ENCODE results near the gene DDX42.
"Not testable (repeated sequence)": the region's sequence is repeated elsewhere in the genome, so short reads cannot be mapped to it uniquely, and the experiment has no call there.

Gene DDX42

DNA sequence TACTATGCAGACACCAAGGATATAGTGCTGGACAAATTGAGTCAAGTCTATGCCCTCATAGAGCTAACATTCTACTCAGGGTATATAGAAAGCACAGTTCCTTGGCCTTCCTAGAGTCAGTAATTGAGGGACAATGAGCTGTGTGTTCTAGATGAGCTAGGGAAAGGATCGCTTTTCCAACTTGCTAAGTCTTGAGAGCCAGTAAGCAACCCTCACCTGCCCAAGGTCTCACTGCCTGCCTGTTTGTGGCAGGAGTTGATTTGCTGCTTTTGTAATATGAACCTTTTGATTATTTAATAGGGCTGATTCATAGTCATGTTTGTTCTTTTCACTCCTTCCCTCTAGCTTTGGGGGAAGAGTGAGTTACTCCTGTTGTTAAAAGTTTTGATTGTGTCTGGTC is 6.5 kb downstream of the DDX42 start:
- FAIRE-seq: no peak

DNA sequence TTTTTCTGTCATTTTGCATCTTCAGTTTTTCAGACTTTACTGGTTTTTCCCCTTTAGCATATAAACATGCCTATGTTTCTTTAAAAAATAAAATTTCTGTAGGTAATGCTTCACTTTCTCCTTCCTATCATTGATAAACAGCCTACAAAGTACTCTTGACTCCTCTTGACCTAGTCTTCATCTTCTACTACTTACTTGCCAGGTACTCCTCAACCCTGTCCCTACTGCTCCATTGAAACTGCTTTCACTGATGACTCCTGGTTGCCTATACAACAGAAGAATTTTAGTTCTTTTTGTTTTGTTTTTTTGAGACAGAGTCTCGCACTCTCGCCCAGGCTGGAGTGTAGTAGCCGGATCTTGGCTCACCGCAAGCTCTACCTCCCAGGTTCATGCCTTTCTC is 7.0 kb downstream of the DDX42 start:
- DNase-seq (ENCODE audit: low spot score) (no peak), FAIRE-seq (no peak)

More for the DNA sequence above, 6.5 kb downstream of the DDX42 start:
- DNase-seq (ENCODE audit: low spot score): no peak

DNA sequence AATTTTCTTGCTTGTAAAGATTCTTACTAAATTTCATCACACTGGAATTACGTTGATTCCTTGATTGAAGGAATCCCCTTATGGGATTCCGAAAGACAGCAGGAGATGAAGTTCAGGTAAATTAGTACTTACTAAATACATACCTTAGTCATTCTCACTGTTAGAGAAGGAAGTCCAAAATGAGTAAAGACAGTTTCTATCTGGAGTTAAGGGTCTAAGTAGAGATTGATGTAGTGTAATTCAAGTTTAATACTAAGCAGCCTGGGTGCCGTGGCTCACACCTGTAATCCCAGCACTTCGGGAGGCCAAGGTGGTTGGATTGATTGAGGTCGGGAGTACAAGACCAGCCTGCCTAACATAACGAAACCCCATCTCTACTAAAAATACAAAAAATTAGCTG is 9.6 kb downstream of the DDX42 start:
- FAIRE-seq: no peak
- no peak for DNase-seq (ENCODE audit: low spot score)

DNA sequence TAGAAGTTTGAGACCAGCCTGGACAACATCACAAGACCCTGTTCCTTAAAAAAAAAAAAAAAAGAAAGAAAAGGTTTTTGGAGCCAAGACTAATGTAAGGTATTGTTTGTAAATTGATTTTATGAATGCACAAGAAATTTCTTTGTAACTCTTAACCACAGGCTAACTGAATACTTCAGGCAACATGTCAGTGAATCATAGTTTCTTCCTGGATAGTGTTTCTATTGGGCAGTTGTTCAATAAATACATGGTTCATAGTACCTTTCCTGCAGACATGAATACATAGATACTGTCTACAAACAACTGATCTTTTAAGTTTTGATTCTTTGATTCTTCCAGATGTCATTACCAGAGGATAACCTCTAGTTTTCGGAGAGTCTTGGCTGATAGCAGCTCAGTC is 11.6 kb downstream of the DDX42 start:
- FAIRE-seq (no peak), DNase-seq (ENCODE audit: low spot score) (no peak)

DNA sequence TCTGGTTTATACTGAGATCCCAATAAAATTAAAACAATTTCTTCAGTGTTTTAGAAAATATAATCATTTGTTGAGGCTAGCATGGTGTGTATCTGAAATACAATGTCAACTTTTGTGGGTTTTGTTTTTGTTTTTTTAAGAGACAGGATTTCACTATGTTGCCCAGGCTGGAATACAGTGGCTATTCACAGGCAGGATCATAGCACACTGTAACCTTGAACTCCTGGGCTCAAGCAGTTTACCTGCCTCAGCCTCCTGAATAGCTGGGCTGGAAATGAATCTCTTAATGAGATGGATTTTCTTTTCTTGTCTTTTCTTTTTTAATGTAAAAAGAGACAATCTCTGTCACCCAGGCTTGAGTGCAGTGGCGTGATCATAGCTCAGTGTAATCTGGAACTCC is 12.1 kb downstream of the DDX42 start:
- DNase-seq (ENCODE audit: low spot score) (no peak), FAIRE-seq (no peak)

DNA sequence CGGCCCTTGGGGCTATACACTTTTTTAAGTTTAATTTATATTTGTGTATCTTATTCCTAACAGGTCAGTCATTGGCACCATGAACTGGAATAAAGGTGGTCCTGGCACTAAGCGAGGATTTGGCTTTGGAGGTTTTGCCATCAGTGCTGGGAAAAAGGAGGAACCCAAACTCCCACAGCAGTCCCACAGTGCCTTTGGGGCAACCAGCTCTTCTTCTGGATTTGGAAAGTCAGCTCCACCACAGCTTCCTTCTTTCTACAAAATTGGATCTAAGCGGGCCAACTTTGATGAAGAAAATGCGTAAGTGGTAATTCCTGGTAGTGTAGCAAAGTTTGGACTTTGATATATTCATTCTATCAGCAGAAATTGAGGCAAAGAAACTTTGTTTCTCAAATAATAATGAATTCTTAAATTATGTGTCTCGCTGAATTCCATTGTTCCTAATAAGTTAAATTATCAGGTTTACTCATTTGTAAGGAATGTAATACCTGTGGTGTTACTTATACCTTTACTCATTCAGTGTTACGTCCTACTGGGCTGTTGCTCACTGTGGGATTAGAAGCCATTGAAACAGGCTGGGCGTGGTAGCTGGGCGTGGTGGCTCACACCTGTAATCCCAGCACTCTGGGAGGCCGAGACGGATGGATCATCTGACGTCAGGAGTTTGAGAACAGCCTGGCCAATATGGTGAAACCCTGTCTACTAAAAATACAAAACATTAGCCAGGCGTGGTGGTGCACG is 13.2 kb downstream of the DDX42 start:
- DNase-seq (ENCODE audit: low spot score) (no peak), FAIRE-seq (no peak)

DNA sequence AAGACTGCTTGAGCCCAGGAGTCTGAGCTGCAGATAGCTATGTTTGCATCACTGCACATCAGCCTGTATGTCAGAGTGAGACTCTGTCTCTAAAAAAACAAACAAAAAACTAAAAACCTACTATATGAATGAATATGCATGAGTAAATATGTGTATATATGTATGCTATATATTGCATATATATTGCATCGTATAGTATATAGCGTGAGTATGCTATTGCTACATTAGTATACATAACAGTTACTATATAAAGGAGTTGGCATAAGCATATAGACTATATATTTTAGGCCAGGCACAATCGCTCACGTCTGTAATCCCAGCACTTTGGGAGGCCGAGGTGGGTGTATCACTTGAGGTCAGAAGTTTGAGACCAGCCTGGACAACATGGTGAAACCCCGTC is 16.1 kb downstream of the DDX42 start:
- FAIRE-seq: no peak
- DNase-seq (ENCODE audit: low spot score): no peak

DNA sequence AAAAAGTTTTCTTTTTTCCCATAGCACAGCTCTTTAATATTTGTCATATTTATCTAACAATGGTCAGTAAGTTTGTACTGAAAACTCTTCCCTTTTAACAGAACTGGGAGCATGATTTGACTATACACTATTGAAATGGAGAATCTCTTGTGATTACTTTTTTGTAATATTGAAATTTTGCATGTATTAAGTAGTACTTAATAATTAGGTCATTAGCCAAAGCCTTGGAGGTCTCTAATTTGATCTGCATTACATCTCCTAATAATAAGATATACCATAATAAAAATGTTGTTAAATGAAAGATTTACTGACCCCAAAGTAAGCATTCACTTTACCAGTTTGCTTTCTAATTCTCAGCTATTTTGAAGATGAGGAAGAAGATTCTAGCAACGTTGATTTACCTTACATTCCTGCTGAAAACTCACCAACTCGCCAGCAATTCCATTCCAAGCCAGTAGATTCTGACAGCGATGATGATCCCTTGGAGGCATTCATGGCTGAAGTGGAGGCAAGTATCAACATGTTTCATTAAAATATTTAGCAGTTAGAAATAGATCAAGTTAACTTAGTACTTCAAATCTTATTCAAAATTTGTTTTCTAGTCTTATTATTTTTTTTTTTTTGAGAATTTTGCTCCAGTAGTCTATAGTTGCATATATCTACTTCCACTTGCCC is 18.2 kb downstream of the DDX42 start:
- no peak for DNase-seq (ENCODE audit: low spot score)
- no peak for FAIRE-seq

DNA sequence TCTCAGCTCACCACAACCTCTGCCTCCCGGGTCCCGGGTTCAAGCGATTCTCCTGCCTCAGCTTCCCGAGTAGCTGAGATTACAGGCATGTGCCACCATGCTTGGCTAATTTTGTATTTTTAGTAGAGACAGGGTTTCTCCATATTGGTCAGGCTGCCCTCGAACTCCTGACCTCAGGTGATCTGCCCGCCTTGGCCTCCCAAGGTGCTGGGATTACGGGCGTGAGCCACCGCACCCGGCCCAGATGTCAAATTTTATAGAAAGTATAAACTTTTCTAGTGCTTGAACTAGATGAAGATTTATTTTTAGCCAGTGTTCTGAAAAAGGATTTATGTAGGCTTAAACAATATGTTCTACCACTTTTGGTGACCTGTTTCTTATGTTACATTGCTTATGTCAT is 22.4 kb downstream of the DDX42 start:
- not testable (repeated sequence) for DNase-seq (ENCODE audit: low spot score); FAIRE-seq

DNA sequence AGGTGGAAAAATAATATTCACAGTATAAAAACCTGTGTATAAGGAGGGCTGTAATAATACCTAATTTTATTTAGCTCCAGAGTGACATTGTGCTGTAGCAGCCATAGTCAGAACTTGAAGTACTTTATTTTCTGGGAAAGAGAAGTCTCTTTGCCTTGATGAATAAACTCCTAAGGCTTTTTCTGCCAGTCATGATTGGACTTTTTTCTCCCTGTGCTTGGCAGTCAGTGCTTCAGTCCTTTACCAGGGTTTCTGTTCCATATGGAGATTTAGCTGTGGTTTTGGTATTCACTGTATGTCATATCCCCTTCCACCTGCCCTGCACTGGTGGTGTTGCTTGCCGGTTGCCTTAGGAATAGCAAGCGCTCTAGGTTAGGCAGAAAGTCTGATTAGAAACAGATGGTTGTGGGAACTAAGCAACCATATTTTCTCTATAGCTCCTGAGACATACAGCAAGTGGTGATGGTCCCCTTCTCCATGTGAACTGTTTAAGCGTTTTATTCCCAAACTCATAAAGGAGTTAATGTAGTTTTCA is 24.7 kb downstream of the DDX42 start:
- FAIRE-seq: no peak

DNA sequence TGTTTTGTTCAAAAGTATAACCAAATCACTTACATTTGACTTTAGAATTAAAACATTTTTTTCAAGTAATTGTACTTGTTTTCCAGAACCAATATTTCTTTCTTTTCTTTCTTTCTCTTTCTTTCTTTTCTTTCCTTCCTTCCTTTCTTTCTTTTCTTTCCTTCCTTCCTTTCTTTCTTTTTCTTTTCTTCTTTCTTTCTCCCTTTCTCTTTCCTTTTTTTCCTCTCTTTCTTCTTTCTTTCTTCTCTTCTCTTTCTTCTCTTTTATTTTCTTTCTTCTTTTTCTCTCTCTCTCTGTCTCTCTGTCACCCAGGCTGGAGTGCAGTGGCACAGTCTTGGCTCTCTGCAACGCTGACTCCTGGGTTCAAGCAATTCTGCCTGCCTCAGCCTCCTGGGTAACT is 26.8 kb downstream of the DDX42 start:
- DNase-seq (ENCODE audit: low spot score) (no peak), FAIRE-seq (no peak)

More for the DNA sequence above, 24.7 kb downstream of the DDX42 start:
- no peak for DNase-seq (ENCODE audit: low spot score)

DNA sequence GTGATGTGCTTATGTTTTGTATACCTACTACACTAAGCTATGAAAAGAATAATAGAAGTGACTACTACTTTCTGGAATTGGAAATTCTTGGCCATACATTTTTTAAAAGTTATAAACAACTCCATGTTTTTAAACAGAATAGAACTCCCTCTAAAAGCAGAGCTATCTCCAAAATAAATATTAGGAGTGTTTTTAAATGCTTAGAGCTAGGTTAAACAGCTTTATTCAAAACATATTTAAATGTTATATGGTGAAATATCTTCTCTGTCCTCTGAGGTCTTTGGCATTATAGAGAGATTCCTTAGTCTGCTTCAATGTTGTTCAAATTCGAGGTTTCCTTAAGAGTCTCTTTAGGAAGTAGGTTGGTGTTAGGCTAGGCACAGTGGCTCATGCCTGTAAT is 30.4 kb downstream of the DDX42 start:
- no peak for DNase-seq (ENCODE audit: low spot score)
- no peak for FAIRE-seq

DNA sequence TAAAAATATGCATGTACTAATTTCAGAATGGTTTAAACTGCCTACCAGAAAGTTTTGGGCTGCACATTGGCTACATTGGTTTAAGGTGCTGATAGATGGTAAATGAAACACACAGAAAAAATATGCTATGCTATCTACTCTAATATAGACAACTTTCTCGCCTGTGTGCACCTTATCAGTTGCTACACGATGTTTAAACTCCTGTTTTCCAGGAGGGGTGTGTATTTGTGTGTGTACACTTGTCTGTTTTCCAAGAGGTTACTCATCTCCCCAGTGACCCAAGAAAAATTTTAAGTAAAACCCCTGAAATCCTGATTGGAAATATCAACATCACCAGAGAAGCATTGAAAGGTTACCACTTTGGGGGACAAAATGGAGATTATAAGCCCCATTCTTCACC is 31.6 kb downstream of the DDX42 start:
- DNase-seq (ENCODE audit: low spot score) (no peak), FAIRE-seq (no peak)

DNA sequence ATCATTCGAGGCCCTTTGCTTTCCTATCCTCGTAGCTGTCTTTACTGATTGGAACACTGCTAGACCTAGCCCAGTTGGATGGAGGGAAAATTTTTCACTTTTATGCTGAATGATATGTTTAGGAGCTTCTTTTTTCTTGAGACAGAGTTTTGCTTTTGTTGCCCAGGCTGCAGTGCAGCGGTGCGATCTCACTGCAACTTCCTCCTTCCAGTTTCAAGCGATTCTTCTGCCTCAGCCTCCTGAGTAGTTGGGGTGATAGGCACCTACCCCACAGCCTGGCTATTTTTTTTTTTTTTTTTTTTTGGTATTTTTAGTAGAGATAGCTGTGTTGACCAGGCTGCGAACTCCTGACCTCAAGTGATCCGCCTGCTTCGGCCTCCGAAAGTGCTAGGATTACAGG is 36.0 kb downstream of the DDX42 start:
- DNase-seq (ENCODE audit: low spot score) (no peak), FAIRE-seq (no peak)

DNA sequence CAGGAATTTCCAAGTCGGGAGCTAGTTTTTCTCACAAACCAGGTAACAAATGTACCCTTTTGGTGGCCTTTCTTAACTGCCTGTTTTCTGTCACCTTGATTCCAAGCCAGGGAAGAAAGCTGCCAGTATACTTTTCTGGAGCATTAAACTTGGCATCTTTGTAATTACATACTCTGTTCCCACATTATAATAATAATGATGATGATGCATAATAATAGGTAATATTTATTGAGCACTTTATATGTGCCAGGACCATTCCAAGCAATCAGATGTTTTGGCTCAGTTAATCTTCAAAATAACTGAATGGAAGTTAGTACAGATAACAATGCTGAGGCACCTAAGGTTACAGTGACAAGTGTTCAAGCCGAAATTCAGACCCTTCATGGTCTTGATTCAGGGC is 42.2 kb downstream of the DDX42 start:
- DNase-seq (ENCODE audit: low spot score): no peak
- FAIRE-seq: no peak

DNA sequence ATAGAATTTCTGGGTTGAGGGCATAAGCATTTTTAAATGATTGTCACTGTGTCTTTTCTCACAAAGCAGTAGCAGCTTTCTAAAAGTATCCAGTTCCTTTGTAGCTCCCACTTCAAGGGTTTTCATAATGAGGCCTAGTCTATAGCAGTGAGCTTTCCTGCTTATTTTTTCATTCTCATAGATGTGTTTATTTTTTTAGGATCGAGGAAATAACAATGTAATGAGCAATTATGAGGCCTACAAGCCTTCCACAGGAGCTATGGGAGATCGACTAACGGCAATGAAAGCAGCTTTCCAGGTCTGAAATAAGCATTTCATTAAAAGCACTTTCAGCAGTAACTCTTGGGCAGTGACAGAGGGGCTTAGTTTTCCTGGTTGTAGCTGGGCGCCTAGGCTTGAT is 42.7 kb downstream of the DDX42 start:
- FAIRE-seq (no peak), DNase-seq (ENCODE audit: low spot score) (no peak)

DNA sequence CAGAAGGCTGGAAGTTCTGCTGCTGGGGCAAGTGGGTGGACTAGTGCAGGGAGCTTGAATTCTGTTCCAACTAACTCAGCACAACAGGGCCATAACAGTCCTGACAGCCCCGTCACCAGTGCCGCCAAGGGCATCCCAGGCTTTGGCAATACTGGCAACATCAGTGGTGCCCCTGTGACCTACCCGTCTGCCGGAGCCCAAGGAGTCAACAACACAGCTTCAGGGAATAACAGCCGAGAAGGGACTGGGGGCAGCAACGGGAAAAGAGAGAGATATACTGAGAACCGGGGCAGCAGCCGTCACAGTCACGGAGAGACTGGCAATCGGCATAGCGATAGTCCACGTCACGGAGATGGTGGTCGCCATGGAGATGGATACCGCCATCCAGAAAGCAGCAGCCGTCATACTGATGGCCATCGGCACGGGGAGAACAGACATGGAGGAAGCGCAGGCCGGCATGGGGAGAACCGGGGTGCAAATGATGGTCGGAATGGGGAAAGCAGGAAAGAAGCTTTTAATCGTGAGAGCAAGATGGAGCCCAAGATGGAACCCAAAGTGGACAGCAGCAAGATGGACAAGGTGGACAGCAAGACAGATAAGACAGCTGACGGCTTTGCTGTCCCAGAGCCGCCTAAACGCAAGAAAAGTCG is 43.9 kb downstream of the DDX42 start:
- DNase-seq (ENCODE audit: low spot score) (no peak), FAIRE-seq (no peak)

DNA sequence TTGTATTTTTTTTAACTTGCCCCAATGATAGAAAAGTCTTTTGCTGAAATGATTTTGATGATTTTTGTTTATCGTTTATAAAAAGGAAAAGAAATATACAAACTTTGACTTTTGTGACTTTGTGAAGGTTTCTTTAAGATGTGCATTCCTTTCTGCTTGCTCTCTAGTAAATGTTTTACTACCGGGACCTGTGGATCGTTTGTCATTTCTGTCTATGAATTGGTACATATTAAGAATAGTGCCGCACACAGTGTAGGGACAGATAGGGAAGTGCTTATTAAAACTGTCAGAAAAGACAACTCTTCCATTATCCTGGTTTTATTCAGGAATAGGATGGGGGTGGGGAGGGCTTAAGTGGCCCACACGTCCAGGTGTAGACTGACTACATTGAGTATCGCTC is 45.2 kb downstream of the DDX42 start:
- no peak for DNase-seq (ENCODE audit: low spot score)
- FAIRE-seq: no peak

DNA sequence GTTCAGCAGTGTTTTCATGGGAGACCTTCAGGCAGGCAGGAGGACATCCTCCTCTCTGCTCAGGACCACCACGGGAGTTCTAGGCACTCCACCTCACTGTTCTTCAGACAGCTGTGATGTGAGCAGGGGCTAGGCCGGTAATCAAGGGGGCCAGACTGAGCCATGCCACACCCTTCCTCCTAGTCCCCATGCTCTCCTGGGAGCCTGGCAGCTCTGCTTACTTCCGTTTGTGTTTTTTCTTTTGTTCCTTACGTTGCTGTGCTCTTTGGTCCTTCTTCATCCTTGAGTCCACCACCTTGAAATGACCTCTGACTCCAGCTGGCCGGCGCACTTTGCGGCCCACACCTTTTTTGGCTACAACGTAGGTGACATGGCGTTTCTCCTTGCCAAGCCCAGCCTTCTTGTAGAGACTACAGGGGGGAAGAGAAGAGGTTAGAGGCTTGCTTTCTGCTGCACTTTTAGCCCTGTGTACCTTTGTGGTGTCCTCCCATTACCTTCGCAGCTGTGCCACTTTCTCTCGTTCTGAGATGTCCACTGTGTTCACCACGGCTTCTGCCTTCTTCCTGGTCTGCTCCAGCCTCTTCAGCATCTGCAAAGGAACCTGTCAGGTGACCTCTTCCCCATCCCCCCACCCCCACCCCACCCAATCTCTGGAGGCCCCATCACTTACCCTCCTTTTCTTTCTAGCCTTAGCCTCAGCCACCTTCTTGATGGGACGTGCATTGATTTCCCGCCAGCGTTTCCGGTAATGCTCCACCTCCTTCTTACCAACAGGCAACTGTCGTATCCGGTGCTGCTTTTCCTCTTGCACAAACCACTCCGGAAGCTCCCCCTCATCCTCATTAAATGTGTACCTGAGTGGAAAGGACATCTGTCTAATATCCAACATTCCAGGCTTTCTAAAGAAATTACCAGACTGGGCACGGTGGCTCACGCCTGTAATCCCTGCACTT is 45.9 kb downstream of the DDX42 start:
- DNase-seq (ENCODE audit: low spot score) (no peak), FAIRE-seq (no peak)

DNA sequence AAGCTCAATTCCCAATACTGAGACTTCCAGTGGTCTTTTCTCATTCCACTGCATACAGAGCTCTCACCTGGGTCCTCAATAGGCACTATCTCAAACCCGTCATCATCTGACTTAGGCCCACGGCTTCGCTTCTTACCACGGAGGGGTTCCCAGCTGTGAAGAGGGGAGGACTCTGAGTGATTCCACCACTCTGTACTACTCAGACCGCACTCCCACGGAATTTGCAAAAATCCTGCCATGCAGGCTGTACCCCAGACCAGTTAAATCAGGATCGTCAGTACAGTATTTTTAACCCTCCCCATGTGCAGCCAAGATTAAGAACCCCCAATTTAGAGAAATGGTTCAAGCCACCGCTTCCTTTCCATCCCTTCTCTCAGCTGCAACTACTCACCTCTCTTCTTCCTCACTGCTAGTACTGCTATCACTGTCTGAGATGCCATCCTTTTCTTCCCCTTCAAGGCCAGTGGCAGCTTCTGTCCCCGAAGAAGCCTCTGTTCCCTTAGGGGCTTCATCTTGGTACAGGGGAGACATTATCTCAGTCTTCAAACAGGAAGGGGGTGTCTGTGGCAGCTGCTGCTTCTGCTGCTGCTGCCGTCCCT is 47.1 kb downstream of the DDX42 start:
- DNase-seq (ENCODE audit: low spot score): no peak

DNA sequence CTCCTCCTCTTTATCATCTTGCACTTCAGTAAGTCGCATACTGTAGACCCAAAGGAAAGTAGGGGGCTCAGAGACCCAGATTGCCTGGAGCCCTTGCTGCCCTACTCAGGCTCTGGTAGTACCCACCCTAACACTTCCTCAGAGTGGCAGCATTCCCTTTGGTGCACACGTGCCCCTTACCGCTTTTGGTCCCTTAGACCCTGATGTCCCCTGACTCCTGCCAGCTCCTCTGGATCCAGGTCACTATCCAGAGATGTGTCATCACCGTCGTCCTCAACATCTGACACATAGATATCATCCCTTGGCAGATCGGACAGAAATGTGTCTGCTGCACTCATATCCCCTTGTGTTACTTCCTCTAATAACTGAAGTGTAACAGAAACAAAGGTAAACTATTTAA is 47.8 kb downstream of the DDX42 start:
- no peak for FAIRE-seq

More for the DNA sequence above, 47.1 kb downstream of the DDX42 start:
- FAIRE-seq: no peak

More for the DNA sequence above, 47.8 kb downstream of the DDX42 start:
- DNase-seq (ENCODE audit: low spot score): no peak

Measured in urothelium cell line (cell line).